22Rv1 (cell line): ENCODE measurements around the gene FAM131C.

Source experiments
- ZFX ChIP-seq: fragments of 450-650 bp; IDR thresholded peaks from 2 replicates; pipeline ENCODE4 v1.6.1; 2017; ENCODE audit warnings: antibody characterized with exemption, borderline replicate concordance
- TF ChIP-seq, protein P1 (sequence below): fragments of 450-650 bp; IDR thresholded peaks from 2 replicates; pipeline ENCODE4 v1.5.1; 2017; ENCODE audit warnings: mild to moderate bottlenecking

DNA sequence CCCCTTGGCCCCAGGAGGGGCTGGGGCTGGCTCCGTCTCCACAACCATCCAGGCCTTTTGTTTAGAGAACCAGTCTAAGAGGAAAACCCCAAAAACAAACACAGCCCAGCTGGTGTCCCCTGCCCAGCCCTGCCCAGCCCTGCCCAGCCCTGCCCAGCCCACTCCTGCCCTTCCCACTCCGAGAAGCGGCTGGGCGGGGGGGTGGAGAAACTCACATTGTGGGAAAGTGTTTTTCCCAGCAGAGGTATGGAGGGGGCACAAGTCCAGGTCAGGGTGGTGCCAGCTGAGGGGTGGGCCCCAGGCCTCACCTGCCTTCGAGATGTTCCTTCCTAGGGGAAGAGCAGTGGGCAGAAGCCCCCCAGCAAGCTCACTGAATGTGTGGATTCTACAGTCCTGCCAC is 10.0 kb upstream of the FAM131C start:
- TF ChIP-seq, protein P1, sequence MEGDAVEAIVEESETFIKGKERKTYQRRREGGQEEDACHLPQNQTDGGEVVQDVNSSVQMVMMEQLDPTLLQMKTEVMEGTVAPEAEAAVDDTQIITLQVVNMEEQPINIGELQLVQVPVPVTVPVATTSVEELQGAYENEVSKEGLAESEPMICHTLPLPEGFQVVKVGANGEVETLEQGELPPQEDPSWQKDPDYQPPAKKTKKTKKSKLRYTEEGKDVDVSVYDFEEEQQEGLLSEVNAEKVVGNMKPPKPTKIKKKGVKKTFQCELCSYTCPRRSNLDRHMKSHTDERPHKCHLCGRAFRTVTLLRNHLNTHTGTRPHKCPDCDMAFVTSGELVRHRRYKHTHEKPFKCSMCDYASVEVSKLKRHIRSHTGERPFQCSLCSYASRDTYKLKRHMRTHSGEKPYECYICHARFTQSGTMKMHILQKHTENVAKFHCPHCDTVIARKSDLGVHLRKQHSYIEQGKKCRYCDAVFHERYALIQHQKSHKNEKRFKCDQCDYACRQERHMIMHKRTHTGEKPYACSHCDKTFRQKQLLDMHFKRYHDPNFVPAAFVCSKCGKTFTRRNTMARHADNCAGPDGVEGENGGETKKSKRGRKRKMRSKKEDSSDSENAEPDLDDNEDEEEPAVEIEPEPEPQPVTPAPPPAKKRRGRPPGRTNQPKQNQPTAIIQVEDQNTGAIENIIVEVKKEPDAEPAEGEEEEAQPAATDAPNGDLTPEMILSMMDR = no peak
- TF ChIP-seq ZFX = no peak
